ENCODE measurements around the gene AXL.

Gene AXL

DNA sequence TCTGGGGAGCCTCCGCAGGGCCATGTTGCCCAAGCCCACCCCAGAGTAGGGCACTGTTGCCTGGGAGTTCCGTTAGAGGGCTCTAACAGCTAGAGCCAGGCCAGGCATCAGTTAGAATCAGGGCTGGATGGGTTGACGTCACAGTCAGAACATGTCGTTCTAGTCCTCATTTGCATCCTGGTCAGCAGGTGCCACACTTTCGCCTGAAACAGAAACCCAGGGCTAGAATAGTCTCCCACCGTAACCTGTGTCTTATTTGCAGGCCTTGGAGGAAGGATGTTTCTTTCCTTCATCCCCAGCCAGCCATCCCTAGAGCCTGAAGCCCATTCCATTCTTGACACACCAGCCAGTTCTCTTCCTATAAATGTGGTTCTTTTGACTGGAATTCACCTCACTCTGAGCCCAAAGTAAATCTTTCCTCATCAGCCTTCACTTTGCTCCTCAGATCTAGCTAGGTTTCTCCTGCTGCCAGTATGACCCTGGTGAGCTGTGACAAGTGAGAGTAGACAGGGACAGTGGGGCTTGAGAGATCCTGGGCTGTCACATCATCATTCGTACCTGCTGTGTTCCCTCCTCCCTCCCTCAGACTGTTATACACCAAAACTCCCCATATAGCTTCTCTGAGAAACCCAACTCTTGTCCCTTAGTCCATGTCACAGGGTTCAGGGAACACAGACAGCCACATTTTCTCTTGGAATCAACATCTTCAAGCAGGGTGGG is 78.8 kb downstream of the AXL start:
- TF ChIP-seq, protein P1, sequence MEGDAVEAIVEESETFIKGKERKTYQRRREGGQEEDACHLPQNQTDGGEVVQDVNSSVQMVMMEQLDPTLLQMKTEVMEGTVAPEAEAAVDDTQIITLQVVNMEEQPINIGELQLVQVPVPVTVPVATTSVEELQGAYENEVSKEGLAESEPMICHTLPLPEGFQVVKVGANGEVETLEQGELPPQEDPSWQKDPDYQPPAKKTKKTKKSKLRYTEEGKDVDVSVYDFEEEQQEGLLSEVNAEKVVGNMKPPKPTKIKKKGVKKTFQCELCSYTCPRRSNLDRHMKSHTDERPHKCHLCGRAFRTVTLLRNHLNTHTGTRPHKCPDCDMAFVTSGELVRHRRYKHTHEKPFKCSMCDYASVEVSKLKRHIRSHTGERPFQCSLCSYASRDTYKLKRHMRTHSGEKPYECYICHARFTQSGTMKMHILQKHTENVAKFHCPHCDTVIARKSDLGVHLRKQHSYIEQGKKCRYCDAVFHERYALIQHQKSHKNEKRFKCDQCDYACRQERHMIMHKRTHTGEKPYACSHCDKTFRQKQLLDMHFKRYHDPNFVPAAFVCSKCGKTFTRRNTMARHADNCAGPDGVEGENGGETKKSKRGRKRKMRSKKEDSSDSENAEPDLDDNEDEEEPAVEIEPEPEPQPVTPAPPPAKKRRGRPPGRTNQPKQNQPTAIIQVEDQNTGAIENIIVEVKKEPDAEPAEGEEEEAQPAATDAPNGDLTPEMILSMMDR (conservative IDR thresholded peaks at IDR 0.05; ENCODE audit: low read length): no peak
- TF ChIP-seq EZH2phosphoT487 (IDR thresholded peaks at IDR 0.05; ENCODE audit: borderline replicate concordance): no peak
- peaks cover 5% of the 10 kb centered on the region for H3K4me1 ChIP-seq (ENCODE audit: insufficient read depth, low read length, poor library complexity, severe bottlenecking)
- no peak overlapping the region for H3K9ac ChIP-seq (ENCODE audit: low read depth, low read length, poor library complexity, severe bottlenecking)
- no peaks in the 10 kb centered on the region; the same call in 1 of the 2 replicates for H3K79me2 ChIP-seq (ENCODE audit: insufficient read depth, low read length)
- H3K9me2 ChIP-seq (replicated peaks; ENCODE audit: low read depth, low read length): no peaks in the 10 kb centered on the region
- no peaks in the 10 kb centered on the region for H3K9me3 ChIP-seq (ENCODE audit: insufficient read depth, low read depth, low read length)
- H2AFZ ChIP-seq (ENCODE audit: low read length): no peak overlapping the region
- peaks cover 100% of the 10 kb centered on the region for H3K36me3 ChIP-seq (ENCODE audit: insufficient read depth, low read length)
- H3K4me3 ChIP-seq (ENCODE audit: low read length, poor library complexity, severe bottlenecking): no peak overlapping the region
- no peak overlapping the region for H3K4me2 ChIP-seq (ENCODE audit: low read depth, low read length, poor library complexity, severe bottlenecking)
- no peaks in the 10 kb centered on the region for H3K27me3 ChIP-seq (ENCODE audit: insufficient read depth, low read length, poor library complexity, severe bottlenecking)
- peaks cover 35% of the 10 kb centered on the region for H4K20me1 ChIP-seq (ENCODE audit: insufficient read depth, low read length, poor library complexity, severe bottlenecking)
- H3F3A ChIP-seq (ENCODE audit: low read depth): no peaks in the 10 kb centered on the region

DNA sequence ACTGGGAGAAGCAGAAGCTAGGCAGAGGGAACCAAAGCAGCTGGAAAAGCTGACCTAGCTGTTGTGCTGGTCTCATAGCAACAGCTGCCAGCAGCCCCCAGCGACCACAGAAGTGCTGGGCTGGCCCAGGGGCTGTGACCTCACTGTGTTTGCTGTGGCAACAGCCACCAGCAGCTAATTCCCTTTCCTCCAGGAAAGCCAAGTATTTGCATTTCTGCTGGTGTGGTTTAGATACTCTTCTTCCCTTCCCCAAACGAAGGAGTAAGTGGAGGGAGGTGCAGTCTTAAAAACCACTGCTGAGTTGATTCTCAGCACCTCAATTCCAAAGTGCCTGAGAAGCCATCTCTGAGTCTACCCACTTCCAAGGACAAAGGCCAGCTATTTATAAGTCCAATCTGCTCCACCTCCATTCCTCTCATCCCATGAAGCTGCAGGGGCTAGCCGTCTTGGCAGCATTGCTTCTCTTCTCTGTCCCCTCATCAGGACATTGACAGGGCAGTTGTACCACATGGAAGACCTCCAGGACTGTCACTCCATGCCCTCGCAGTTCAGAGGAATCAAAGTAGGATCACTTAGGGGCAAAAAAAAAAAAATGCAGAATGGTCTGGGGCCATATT is 79.4 kb downstream of the AXL start:
- no peaks in the 10 kb centered on the region for H3F3A ChIP-seq (ENCODE audit: low read depth)
- H3K4me3 ChIP-seq (ENCODE audit: low read length, poor library complexity, severe bottlenecking): no peak overlapping the region
- no peak overlapping the region for H3K9ac ChIP-seq (ENCODE audit: low read depth, low read length, poor library complexity, severe bottlenecking)
- no peak overlapping the region for H2AFZ ChIP-seq (ENCODE audit: low read length)
- H3K79me2 ChIP-seq (ENCODE audit: insufficient read depth, low read length): no peaks in the 10 kb centered on the region; the same call in 1 of the 2 replicates
- peaks cover 39% of the 10 kb centered on the region for H4K20me1 ChIP-seq (ENCODE audit: insufficient read depth, low read length, poor library complexity, severe bottlenecking)
- no peaks in the 10 kb centered on the region for H3K9me2 ChIP-seq (replicated peaks; ENCODE audit: low read depth, low read length)
- peaks cover 5% of the 10 kb centered on the region for H3K4me1 ChIP-seq (ENCODE audit: insufficient read depth, low read length, poor library complexity, severe bottlenecking)
- peaks cover 100% of the 10 kb centered on the region for H3K36me3 ChIP-seq (ENCODE audit: insufficient read depth, low read length)
- no peaks in the 10 kb centered on the region for H3K27me3 ChIP-seq (ENCODE audit: insufficient read depth, low read length, poor library complexity, severe bottlenecking)
- TF ChIP-seq, protein P1 (conservative IDR thresholded peaks at IDR 0.05; ENCODE audit: low read length): no peak
- TF ChIP-seq EZH2phosphoT487 (IDR thresholded peaks at IDR 0.05; ENCODE audit: borderline replicate concordance): no peak
- no peaks in the 10 kb centered on the region for H3K9me3 ChIP-seq (ENCODE audit: insufficient read depth, low read depth, low read length)
- no peak overlapping the region for H3K4me2 ChIP-seq (ENCODE audit: low read depth, low read length, poor library complexity, severe bottlenecking)

DNA sequence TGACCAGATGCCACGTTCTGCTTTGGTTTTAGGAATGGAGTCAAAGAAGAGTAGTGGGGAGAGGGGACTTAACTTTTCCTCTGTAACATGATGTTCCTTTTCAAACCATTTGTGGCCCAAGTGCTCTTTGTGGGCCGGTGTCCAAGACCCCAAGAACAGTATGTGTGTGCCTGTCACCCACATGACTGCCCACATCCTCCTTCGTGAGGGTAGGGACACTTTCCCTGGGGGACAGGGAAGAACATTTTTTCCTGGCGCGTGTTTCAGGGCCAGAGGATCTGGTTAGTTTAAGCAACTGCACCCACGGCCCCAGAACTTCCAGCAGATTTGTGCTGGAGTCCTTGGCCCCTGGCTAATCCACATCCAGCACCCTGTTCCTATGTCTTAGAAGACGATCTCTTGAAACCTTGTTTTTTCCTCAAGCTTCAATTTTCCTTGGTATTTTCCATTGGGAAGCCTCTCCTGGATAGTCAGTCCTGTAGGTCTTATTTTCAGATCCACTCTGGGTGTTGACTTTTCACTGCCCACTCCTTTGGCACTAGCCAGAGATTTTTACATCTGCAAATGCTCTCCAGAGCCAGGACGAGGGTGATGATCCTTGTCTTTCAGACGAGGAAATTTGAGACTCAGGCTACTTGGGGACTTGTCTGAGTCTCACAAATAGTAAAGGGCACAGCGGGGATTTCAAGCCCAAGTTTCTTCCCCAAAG is 80.2 kb downstream of the AXL start:
- peaks cover 5% of the 10 kb centered on the region for H3K4me1 ChIP-seq (ENCODE audit: insufficient read depth, low read length, poor library complexity, severe bottlenecking)

More for the DNA sequence above, 80.2 kb downstream of the AXL start:
- Histone ChIP-seq H3K27me3 (ENCODE audit: insufficient read depth, low read length, poor library complexity, severe bottlenecking) (no peaks in the 10 kb centered on the region), H3K4me2 (ENCODE audit: low read depth, low read length, poor library complexity, severe bottlenecking) (no peak overlapping the region), H3K9me3 (ENCODE audit: insufficient read depth, low read depth, low read length) (no peaks in the 10 kb centered on the region), H4K20me1 (ENCODE audit: insufficient read depth, low read length, poor library complexity, severe bottlenecking) (peaks cover 39% of the 10 kb centered on the region), H3K79me2 (ENCODE audit: insufficient read depth, low read length) (no peaks in the 10 kb centered on the region; the same call in 1 of the 2 replicates), H3K9ac (ENCODE audit: low read depth, low read length, poor library complexity, severe bottlenecking) (no peak overlapping the region), H3K9me2 (replicated peaks; ENCODE audit: low read depth, low read length) (no peaks in the 10 kb centered on the region), H3F3A (ENCODE audit: low read depth) (no peaks in the 10 kb centered on the region), H2AFZ (ENCODE audit: low read length) (no peak overlapping the region), H3K36me3 (ENCODE audit: insufficient read depth, low read length) (peaks cover 100% of the 10 kb centered on the region), H3K4me3 (ENCODE audit: low read length, poor library complexity, severe bottlenecking) (no peak overlapping the region)
- TF ChIP-seq, protein P1 (conservative IDR thresholded peaks at IDR 0.05; ENCODE audit: low read length): no peak
- no peak for TF ChIP-seq EZH2phosphoT487 (IDR thresholded peaks at IDR 0.05; ENCODE audit: borderline replicate concordance)

All from Loucy (cell line).